Fibroblast of lung (primary cell): ENCODE results near the gene DCTPP1. TPM values are rescaled to one million over a fixed set of nuclear protein-coding genes. Genes with fewer than 3 reads are reported as not detected.

ENCODE experiments used
- DNase-seq, 2 donors: peaks; one replicate each; pipeline versions ENCODE4 v3.0.0 to v3.0.0-alpha.2; 2010; ENCODE audit warnings: low read depth in 2 of 2
- H2AFZ ChIP-seq: 2 replicates; pipeline ENCODE4 v1.5.1; 2012; ENCODE audit warnings: low read length, control low read depth, inconsistent platforms
- H3K27ac ChIP-seq: 2 replicates; pipeline ENCODE4 v1.5.1; 2011; ENCODE audit warnings: low read length, control low read depth; ENCODE audit not compliant: insufficient read depth
- H3K27me3 ChIP-seq: 2 replicates; pipeline ENCODE4 v1.5.1; 2011; ENCODE audit warnings: mild to moderate bottlenecking, low read length; ENCODE audit not compliant: control insufficient read depth, insufficient read depth
- H3K36me3 ChIP-seq: 2 replicates; pipeline ENCODE4 v1.5.1; 2011; ENCODE audit warnings: low read length; ENCODE audit not compliant: control insufficient read depth, insufficient read depth
- H3K4me1 ChIP-seq: 2 replicates; pipeline ENCODE4 v1.5.1; 2011; ENCODE audit warnings: low read length; ENCODE audit not compliant: control insufficient read depth, insufficient read depth; ENCODE audit errors: extremely low read depth
- H3K4me2 ChIP-seq: 2 replicates; pipeline ENCODE4 v1.5.1; 2011; ENCODE audit warnings: low read length, control low read depth; ENCODE audit not compliant: insufficient read depth; ENCODE audit errors: extremely low read depth
- H3K4me3 ChIP-seq, 4 experiments: fragments of 200-600 bp in 1 of 4; sonication (generic) in 1 of 4; replicated peaks in 1 of 4; 2 replicates each; pipeline ENCODE4 v1.5.1; 2011 to 2016; ENCODE audit warnings: low read length in 4 of 4, low read depth in 3 of 4, mild to moderate bottlenecking in 3 of 4, control low read depth in 2 of 4, inconsistent platforms in 1 of 4, mixed read lengths in 1 of 4; ENCODE audit not compliant: insufficient read depth in 1 of 4; ENCODE audit errors: control extremely low read depth in 1 of 4
- H3K79me2 ChIP-seq: 2 replicates; pipeline ENCODE4 v1.5.1; 2012; ENCODE audit warnings: mild to moderate bottlenecking, low read length, inconsistent platforms; ENCODE audit not compliant: control insufficient read depth, insufficient read depth
- H3K9ac ChIP-seq: 2 replicates; pipeline ENCODE4 v1.5.1; 2011; ENCODE audit warnings: mild to moderate bottlenecking, low read length, control low read depth; ENCODE audit not compliant: insufficient read depth
- H3K9me3 ChIP-seq: 2 replicates; pipeline ENCODE4 v1.5.1; 2012; ENCODE audit warnings: low read depth, low read length; ENCODE audit not compliant: control insufficient read depth, insufficient read depth
- H4K20me1 ChIP-seq: 2 replicates; pipeline ENCODE4 v1.5.1; 2011; ENCODE audit warnings: low read length; ENCODE audit not compliant: control insufficient read depth, insufficient read depth; ENCODE audit errors: extremely low read depth
- CTCF ChIP-seq, 2 donors: IDR thresholded peaks in 1 of 2; conservative IDR thresholded peaks in 1 of 2; 1 replicate in 1 of 2; 2 replicates in 1 of 2; pipeline ENCODE4 v1.5.1; 2011 to 2012; ENCODE audit warnings: low read length in 2 of 2, control low read depth in 1 of 2, inconsistent platforms in 1 of 2, low read depth in 1 of 2, mild to moderate bottlenecking in 1 of 2
- EZH2 ChIP-seq: IDR thresholded peaks from 2 replicates; pipeline ENCODE4 v1.5.1; 2012; ENCODE audit warnings: low read length, control low read depth, mild to moderate bottlenecking; ENCODE audit errors: missing control alignments
- polyA plus RNA-seq, 2 donors: library from polyadenylated mRNA; depleted of rRNA in 1 of 2; stranded (reverse) in 1 of 2; unstranded in 1 of 2; fragments of >200 nt; gene quantifications; 2 replicates each; pipeline ENCODE4 v1.2.1, GENCODE V29; 2011 to 2012; ENCODE audit warnings: missing spikeins in 1 of 2
- total RNA-seq: library from RNA; depleted of rRNA; stranded (reverse); fragments of >200 nt; gene quantifications from 2 replicates; pipeline ENCODE4 v1.2.1, GENCODE V29; 2014

Gene DCTPP1
- total and polyA plus RNA-seq, 2 donors (not counting 1 experiment from before 2014, with no cell fraction given), result 6.6 to 23.6 TPM

GRCh38 chr16:30395992-30396585 is 33.7 kb downstream of the DCTPP1 start:
- Histone ChIP-seq H3K27ac (no peak overlapping the region), H3K36me3 (peaks cover 7% of the 10 kb centered on the region), H3K79me2 (no peaks in the 10 kb centered on the region), H4K20me1 (no peaks in the 10 kb centered on the region), H2AFZ (peak overlapping the region; percentile 79), H3K27me3 (no peaks in the 10 kb centered on the region), H3K4me3 (peak overlapping the region; percentile 72 to 87 (median 76)), H3K4me1 (peaks cover 14% of the 10 kb centered on the region), H3K9ac (peak overlapping the region; percentile 65), H3K4me2 (peak overlapping the region; percentile 84), H3K9me3 (no peaks in the 10 kb centered on the region)
- TF ChIP-seq CTCF (conservative IDR thresholded peaks at IDR 0.05 in 1 of 2, IDR thresholded peaks at IDR 0.05 in 1 of 2; ENCODE audit: low read depth in 1 of 2, low read length in 2 of 2), result no peak
- TF ChIP-seq EZH2, result no peak
- no peak for DNase-seq

- peak within 1 kb of the TSS; percentile 72 to 87 (median 76) for H3K4me3 ChIP-seq
- H3K36me3 ChIP-seq, result peaks cover 7% of the 10 kb centered on the region
- H4K20me1 ChIP-seq, result no peaks in the 10 kb centered on the region
- H3K4me2 ChIP-seq, result peak within 1 kb of the TSS; percentile 96
- peak; percentile 90 to 91 for DNase-seq
- H3K9ac ChIP-seq, result peak within 1 kb of the TSS; percentile 65
- H3K9me3 ChIP-seq, result no peaks in the 10 kb centered on the region
- H3K4me1 ChIP-seq, result peaks cover 14% of the 10 kb centered on the region
- no peaks in the 10 kb centered on the region for H3K79me2 ChIP-seq
- H2AFZ ChIP-seq, result peak within 1 kb of the TSS; percentile 79
- peak within 1 kb of the TSS; percentile 48 for H3K27ac ChIP-seq
- no peaks in the 10 kb centered on the region for H3K27me3 ChIP-seq
- TF ChIP-seq EZH2 (no peak), CTCF (conservative IDR thresholded peaks at IDR 0.05 in 1 of 2, IDR thresholded peaks at IDR 0.05 in 1 of 2; ENCODE audit: low read depth in 1 of 2, low read length in 2 of 2) (peak in 1 of 2 donors; percentile 11)
These were observed 34.5 kb downstream of the DCTPP1 start, which contains the start of gene ZNF48 for GRCh38 chr16:30395155-30395991. ZNF48 (plus strand) TSS chr16:30395420; CDS start chr16:30395795, 375 bp downstream.

- Histone ChIP-seq H3K4me2 (peak overlapping the region; percentile 96), H3K4me3 (peak overlapping the region; percentile 49 to 73 (median 63)), H3K27me3 (no peaks in the 10 kb centered on the region), H3K4me1 (peaks cover 8% of the 10 kb centered on the region), H2AFZ (peak overlapping the region; percentile 44), H3K79me2 (no peaks in the 10 kb centered on the region), H4K20me1 (no peaks in the 10 kb centered on the region), H3K9ac (peak overlapping the region; percentile 65), H3K27ac (peak overlapping the region; percentile 48), H3K9me3 (no peaks in the 10 kb centered on the region), H3K36me3 (peaks cover 7% of the 10 kb centered on the region)
- peak in 1 of 2 donors; percentile 62 for DNase-seq
- TF ChIP-seq CTCF (conservative IDR thresholded peaks at IDR 0.05 in 1 of 2, IDR thresholded peaks at IDR 0.05 in 1 of 2; ENCODE audit: low read depth in 1 of 2, low read length in 2 of 2) (no peak), EZH2 (no peak)
These were observed 35.2 kb downstream of the DCTPP1 start for GRCh38 chr16:30394592-30395154.
